Choroid plexus epithelial cell (primary cell): ENCODE results near the gene YBX2.
"Not testable (repeated sequence)": the region's sequence is repeated elsewhere in the genome, so short reads cannot be mapped to it uniquely, and the experiment has no call there.

Experiments used
- DNase-seq: peaks from one replicate; pipeline ENCODE4 v3.0.0-alpha.2; 2010; ENCODE audit warnings: low read depth
- H3K4me3 ChIP-seq: 2 replicates; pipeline ENCODE4 v1.5.1; 2011; ENCODE audit warnings: low read depth, mild to moderate bottlenecking, control low read depth, low read length, moderate library complexity
- CTCF ChIP-seq: conservative IDR thresholded peaks from 2 replicates; pipeline ENCODE4 v1.5.1; 2011; ENCODE audit warnings: low read depth, mild to moderate bottlenecking, control low read depth, inconsistent platforms, low read length, moderate library complexity

The YBX2 gene

DNA sequence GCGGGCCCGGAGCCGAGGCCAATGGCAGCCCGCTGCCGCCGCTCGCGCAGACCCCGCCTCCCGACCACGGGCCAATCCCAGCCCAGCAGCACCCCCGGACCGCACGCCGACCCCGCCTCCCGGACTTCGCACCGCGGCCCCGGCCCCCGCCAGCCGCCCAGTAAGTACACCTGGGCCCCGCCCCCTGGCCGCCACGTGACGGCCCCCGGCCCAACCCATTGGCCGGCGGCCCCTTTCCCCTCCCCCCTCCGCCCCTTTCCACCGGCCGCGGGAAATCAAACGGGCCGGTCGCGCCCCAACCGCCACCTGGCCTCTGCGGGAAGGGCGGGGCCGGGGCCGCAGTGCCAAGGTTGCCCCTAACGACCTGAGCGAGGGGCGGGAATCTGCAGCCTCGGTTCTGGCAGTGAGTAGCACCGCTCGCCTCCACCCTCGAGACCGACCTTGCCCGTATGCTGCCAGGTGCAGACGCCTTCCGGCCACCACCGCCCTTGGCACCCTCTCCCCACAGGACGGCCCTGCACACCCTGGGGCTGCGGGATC, at the start of gene YBX2:
YBX2 (minus strand) TSS at position 26 of the 540 bp plus-strand sequence. CDS start 139 bp downstream, outside the sequence.
- peak; percentile 19 for DNase-seq
- no peak for TF ChIP-seq CTCF
- peak within 1 kb of the TSS; percentile 14 for H3K4me3 ChIP-seq

GRCh38 chr17:7343250-7343649, 48.8 kb upstream of the YBX2 start:
- H3K4me3 ChIP-seq: no peak overlapping the region
- no peak for TF ChIP-seq CTCF
- DNase-seq: no peak

GRCh38 chr17:7341842-7342241, 47.4 kb upstream of the YBX2 start:
- no peak overlapping the region for H3K4me3 ChIP-seq
- TF ChIP-seq CTCF: no peak

GRCh38 chr17:7340179-7340578, 45.7 kb upstream of the YBX2 start:
- DNase-seq: no peak
- TF ChIP-seq CTCF: no peak
- H3K4me3 ChIP-seq: no peak overlapping the region

More at GRCh38 chr17:7341842-7342241, 47.4 kb upstream of the YBX2 start:
- no peak for DNase-seq

DNA sequence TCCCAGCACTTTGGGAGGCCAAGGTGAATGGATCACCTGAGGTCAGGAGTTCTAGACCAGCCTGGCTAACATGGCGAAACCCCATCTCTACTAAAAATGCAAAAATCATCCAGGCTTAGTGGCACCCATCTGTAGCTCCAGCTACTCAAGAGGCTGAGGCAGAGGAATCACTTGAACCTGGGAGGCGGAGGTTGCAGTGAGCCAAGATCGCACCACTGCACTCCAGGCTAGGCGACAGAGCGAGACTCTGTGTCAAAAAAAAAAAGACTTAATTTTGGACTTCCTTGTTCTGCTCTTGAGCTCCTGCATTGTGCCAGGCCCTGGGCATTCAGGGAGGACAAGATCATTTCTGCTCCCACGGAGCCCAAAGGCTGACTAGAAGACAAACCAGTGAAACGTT, 43.2 kb upstream of the YBX2 start:
- DNase-seq, H3K4me3 ChIP-seq: not testable (repeated sequence)

DNA sequence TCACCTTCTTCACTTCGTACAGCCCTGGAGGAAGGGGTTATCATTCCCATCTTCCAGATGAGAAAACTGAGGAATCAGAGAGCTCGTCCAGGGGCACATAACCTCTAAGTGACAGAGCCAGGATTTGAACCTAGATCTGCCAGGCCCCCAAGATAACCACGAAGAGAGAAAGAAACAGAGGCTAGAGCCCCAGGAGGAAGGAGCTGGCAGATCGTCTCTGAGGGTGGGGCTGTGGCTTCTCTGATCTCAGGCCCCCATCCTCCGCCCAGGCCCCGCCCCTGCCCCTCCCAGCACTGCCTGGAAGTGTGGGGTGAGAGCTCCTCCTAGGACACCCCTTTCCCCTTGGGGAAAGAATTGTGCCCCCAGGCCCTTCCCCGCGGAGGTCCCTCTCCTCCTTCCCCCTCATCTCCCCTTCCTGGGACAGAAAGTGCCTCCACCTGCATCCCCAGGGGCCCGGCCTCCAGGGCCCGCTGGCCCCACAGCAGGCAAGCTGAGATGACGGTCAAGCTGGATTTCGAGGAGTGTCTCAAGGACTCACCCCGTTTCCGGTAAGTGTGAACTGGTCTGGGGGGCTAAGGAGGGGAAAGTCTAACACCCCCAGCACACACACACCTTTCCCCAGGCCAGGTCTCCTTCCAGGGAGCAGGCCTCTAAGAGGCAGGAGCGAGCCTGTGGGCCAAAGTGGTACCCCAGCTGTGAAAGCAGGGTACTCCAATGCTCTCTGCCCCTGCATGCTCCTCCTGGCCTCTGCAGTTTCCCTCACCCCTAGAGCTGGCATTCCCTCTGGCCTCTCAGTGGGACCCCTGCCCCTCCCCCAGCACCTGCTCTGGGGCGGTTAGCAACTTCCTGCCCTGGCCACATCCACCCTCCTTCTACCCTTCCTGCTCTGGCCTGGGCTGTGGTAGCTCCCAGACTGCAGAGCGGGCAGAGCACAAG, 42.1 kb upstream of the YBX2 start, which contains the start of gene ACAP1:
ACAP1 (plus strand) TSS at position 290 of the 936 bp plus-strand sequence; CDS start at position 496, 206 bp downstream.
- H3K4me3 ChIP-seq: no peak within 1 kb of the TSS
- no peak for DNase-seq
- no peak for TF ChIP-seq CTCF

GRCh38 chr17:7335765-7336164, 41.3 kb upstream of the YBX2 start:
- not testable (repeated sequence) for H3K4me3 ChIP-seq, DNase-seq
